ENCODE results near the gene ATG101. TPM values are rescaled to one million over a fixed set of nuclear protein-coding genes. Genes with fewer than 3 reads are reported as not detected.
"Not testable (repeated sequence)": the region's sequence is repeated elsewhere in the genome, so short reads cannot be mapped to it uniquely, and the experiment has no call there.

The ATG101 gene
- total and polyA plus RNA-seq, 11 donors = 18.9 to 108 (median 24.1) TPM

GRCh38 chr12:52091869-52092268 lies 22.1 kb downstream of the ATG101 start:
- Histone ChIP-seq H3K27me3 (peaks cover 0 to 25% (median 6%) of the 10 kb centered on the region in 9 donors), H3K36me3 (no peaks in the 10 kb centered on the region), H3K27ac (no peak overlapping the region), H3K9me3 (no peaks in the 10 kb centered on the region), H3K4me1 (no peaks in the 10 kb centered on the region), H3K4me3 (no peak overlapping the region)
- TF ChIP-seq CTCF (IDR thresholded peaks at IDR 0.05) (no peak), POLR2A (IDR thresholded peaks at IDR 0.05) (no peak)
- intact Hi-C loops (cut with DNase I) = no loop called here
- DNase-seq = no peak
- no peak for ATAC-seq
- WGBS, 4 donors = 75 to 83% (median 77%) methylated on average over 8 of the region's 8 CpGs

GRCh38 chr12:52093346-52093745 lies 23.6 kb downstream of the ATG101 start:
- no peak overlapping the region for H3K4me3 ChIP-seq
- no peak overlapping the region for H3K27ac ChIP-seq
- 68 to 84% (median 78%) methylated on average over 7 of the region's 7 CpGs for WGBS, 4 donors
- H3K36me3 ChIP-seq = no peaks in the 10 kb centered on the region
- H3K9me3 ChIP-seq = no peaks in the 10 kb centered on the region
- DNase-seq = no peak
- no peak for ATAC-seq
- H3K4me1 ChIP-seq = no peaks in the 10 kb centered on the region
- TF ChIP-seq CTCF (IDR thresholded peaks at IDR 0.05) (no peak), POLR2A (IDR thresholded peaks at IDR 0.05) (no peak)
- peaks cover 0 to 33% (median 7%) of the 10 kb centered on the region in 9 donors for H3K27me3 ChIP-seq
- intact Hi-C loops (cut with DNase I) = no loop called here

GRCh38 chr12:52096332-52097044 lies 26.7 kb downstream of the ATG101 start:
- TF ChIP-seq CTCF (IDR thresholded peaks at IDR 0.05) = no peak
- TF ChIP-seq POLR2A (IDR thresholded peaks at IDR 0.05) = no peak
- H3K36me3 ChIP-seq = no peaks in the 10 kb centered on the region
- DNase-seq (no peak), ATAC-seq (no peak)
- intact Hi-C loops (cut with DNase I) = no loop called here
- no peak overlapping the region for H3K27ac ChIP-seq
- peaks cover 0 to 32% (median 8%) of the 10 kb centered on the region in 9 donors for H3K27me3 ChIP-seq
- no peaks in the 10 kb centered on the region for H3K4me1 ChIP-seq
- 89 to 92% (median 91%) methylated on average over 15 of the region's 15 CpGs for WGBS, 4 donors
- H3K9me3 ChIP-seq = no peaks in the 10 kb centered on the region
- no peak overlapping the region for H3K4me3 ChIP-seq

- Histone ChIP-seq H3K4me1 (no peaks in the 10 kb centered on the region), H3K27ac (no peak overlapping the region), H3K27me3 (peaks cover 0 to 34% (median 8%) of the 10 kb centered on the region in 9 donors), H3K4me3 (no peak overlapping the region), H3K9me3 (no peaks in the 10 kb centered on the region), H3K36me3 (no peaks in the 10 kb centered on the region)
- intact Hi-C loops (cut with DNase I) = no loop called here
- ATAC-seq (no peak), DNase-seq (no peak)
- 85 to 88% (median 87%) methylated on average over 21 of the region's 21 CpGs for WGBS, 4 donors
- TF ChIP-seq POLR2A (IDR thresholded peaks at IDR 0.05) = no peak
- no peak for TF ChIP-seq CTCF (IDR thresholded peaks at IDR 0.05)
Measured at GRCh38 chr12:52097045-52097666, 27.4 kb downstream of the ATG101 start.

GRCh38 chr12:52104431-52105089 lies 34.8 kb downstream of the ATG101 start:
- 65 to 75% (median 70%) methylated on average over 10 of the region's 10 CpGs for WGBS, 4 donors
- H3K27ac ChIP-seq; H3K9me3 ChIP-seq; DNase-seq; H3K4me1 ChIP-seq; intact Hi-C loops (cut with DNase I); H3K4me3 ChIP-seq; ATAC-seq; H3K36me3 ChIP-seq: not testable (repeated sequence)
- H3K27me3 ChIP-seq = peaks cover 0 to 55% (median 12%) of the 10 kb centered on the region in 9 donors

- not testable (repeated sequence) for DNase-seq, H3K9me3 ChIP-seq, H3K27ac ChIP-seq, ATAC-seq, H3K36me3 ChIP-seq, H3K4me3 ChIP-seq
- Histone ChIP-seq H3K27me3 (peaks cover 0 to 34% (median 4%) of the 10 kb centered on the region in 9 donors), H3K4me1 (peaks cover 0 to 10% (median 5%) of the 10 kb centered on the region in 12 donors)
- WGBS, 4 donors = 56 to 67% (median 64%) methylated on average over 16 to 18 of the region's 18 CpGs
- intact Hi-C loops (cut with DNase I) = loop anchor here in 1 of 10 donors (5.0 kb wide), 1 partner anchor 114 kb away; no protein-coding TSS in a partner anchor
Measured at GRCh38 chr12:52116222-52117125, 46.7 kb downstream of the ATG101 start.
